ENCODE data around the gene ANKRD12. TPM values are rescaled to one million over a fixed set of nuclear protein-coding genes. Genes with fewer than 3 reads are reported as not detected.

Gene ANKRD12
- total RNA-seq, 1 donor from 2014 or later, result 8.5 TPM

- no peak for DNase-seq (ENCODE audit: low read depth)
- H3K4me3 ChIP-seq (ENCODE audit: low read depth, low read length), result no peak overlapping the region
- no peak for TF ChIP-seq CTCF (conservative IDR thresholded peaks at IDR 0.05; ENCODE audit: low read depth, low read length)
Observed at GRCh38 chr18:9094307-9095226, 42.0 kb upstream of the ANKRD12 start.

GRCh38 chr18:9095297-9096006, 41.1 kb upstream of the ANKRD12 start:
- TF ChIP-seq CTCF (conservative IDR thresholded peaks at IDR 0.05; ENCODE audit: low read depth, low read length), result no peak
- H3K4me3 ChIP-seq (ENCODE audit: low read depth, low read length), result no peak overlapping the region
- DNase-seq (ENCODE audit: low read depth), result no peak

- no peak overlapping the region for H3K4me3 ChIP-seq (ENCODE audit: low read depth, low read length)
- no peak for DNase-seq (ENCODE audit: low read depth)
- no peak for TF ChIP-seq CTCF (conservative IDR thresholded peaks at IDR 0.05; ENCODE audit: low read depth, low read length)
Observed at GRCh38 chr18:9096007-9096371, 40.6 kb upstream of the ANKRD12 start.

GRCh38 chr18:9096685-9097084, 39.9 kb upstream of the ANKRD12 start:
- DNase-seq (ENCODE audit: low read depth), result no peak
- no peak overlapping the region for H3K4me3 ChIP-seq (ENCODE audit: low read depth, low read length)
- no peak for TF ChIP-seq CTCF (conservative IDR thresholded peaks at IDR 0.05; ENCODE audit: low read depth, low read length)

GRCh38 chr18:9097349-9097748, 39.2 kb upstream of the ANKRD12 start:
- DNase-seq (ENCODE audit: low read depth), result no peak
- H3K4me3 ChIP-seq (ENCODE audit: low read depth, low read length), result no peak overlapping the region
- TF ChIP-seq CTCF (conservative IDR thresholded peaks at IDR 0.05; ENCODE audit: low read depth, low read length), result no peak

- DNase-seq (ENCODE audit: low read depth), result no peak
- no peak overlapping the region for H3K4me3 ChIP-seq (ENCODE audit: low read depth, low read length)
- TF ChIP-seq CTCF (conservative IDR thresholded peaks at IDR 0.05; ENCODE audit: low read depth, low read length), result no peak
Observed at GRCh38 chr18:9100796-9101195, 35.8 kb upstream of the ANKRD12 start.

Measured in epithelial cell of proximal tubule (primary cell).